HCT116 (cell line): ENCODE results near the gene LRP1B. TPM values are rescaled to one million over a fixed set of nuclear protein-coding genes. Genes with fewer than 3 reads are reported as not detected.

Source experiments
- ATAC-seq: fragments of 200-7000 bp; cut with Tn5 transposase; 2 replicates; pipeline ENCODE4 v1.9.1; 2020; ENCODE audit warnings: mild to moderate bottlenecking, moderate library complexity
- BruUV-seq: library from RNA; stranded (reverse); fragments of 400-500 nt; replicated peaks from 2 replicates; lab custom pipeline; 2021; lab: Mats Ljungman, UMichigan
- CTCF ChIA-PET: fragments of 300-600 bp; sonication (Branson Sonifier 250); formaldehyde crosslinking; loops from one replicate; lab custom pipeline; 2021; ENCODE audit warnings: antibody characterized with exemption; lab: Charles Lee
- POLR2A ChIA-PET: fragments of 300-600, 350-600 bp; sonication (Branson Sonifier 250); formaldehyde crosslinking; loops from one replicate; lab custom pipeline; 2021; ENCODE audit warnings: antibody characterized with exemption; lab: Charles Lee
- RAD21 ChIA-PET, 2 experiments: fragments of 300-600 bp; sonication (Branson Sonifier 250); formaldehyde crosslinking; loops; one replicate each; lab custom pipeline; 2023; ENCODE audit warnings: low total read pairs in 2 of 2; ENCODE audit not compliant: uncharacterized antibody in 2 of 2, unreplicated experiment in 2 of 2, low non-redundant PET in 1 of 2; lab: Charles Lee
- DNase-seq: peaks from one replicate; pipeline ENCODE4 v3.0.0-alpha.2; 2010; ENCODE audit warnings: low read depth, low spot score
- H2AFZ ChIP-seq: fragments of 200-600 bp; shearing (Covaris generic), sonication (generic); 2 replicates; pipeline ENCODE4 v1.6.1; 2017; ENCODE audit warnings: low read depth, mixed run types, mixed read lengths, antibody characterized with exemption, low read length; ENCODE audit not compliant: poor library complexity, severe bottlenecking
- H3K27ac ChIP-seq: 2 replicates; pipeline ENCODE4 v1.5.1; 2012; ENCODE audit warnings: low read depth, low read length
- H3K27me3 ChIP-seq: fragments of 200-600 bp; sonication (generic); 2 replicates; pipeline ENCODE4 v1.6.1; 2016; ENCODE audit warnings: mixed run types, low read length, mixed read lengths; ENCODE audit not compliant: insufficient read depth
- H3K36me3 ChIP-seq, 2 experiments: fragments of 200-500 bp in 1 of 2; fragments of 200-600 bp in 1 of 2; sonication (Bioruptor generic) in 1 of 2; sonication (generic) in 1 of 2; 2 replicates each; pipeline versions ENCODE4 v1.5.1 to v1.6.1; 2014 to 2016; ENCODE audit warnings: low read length in 2 of 2, inconsistent platforms in 1 of 2, mixed read lengths in 1 of 2, mixed run types in 1 of 2; ENCODE audit not compliant: insufficient read depth in 2 of 2, control insufficient read depth in 1 of 2
- H3K4me1 ChIP-seq, 2 experiments: fragments of 200-600 bp in 1 of 2; sonication (generic) in 1 of 2; 2 replicates each; pipeline versions ENCODE4 v1.5.1 to v1.6.1; 2012 to 2017; ENCODE audit warnings: low read length in 2 of 2, inconsistent platforms in 1 of 2, mild to moderate bottlenecking in 1 of 2, mixed read lengths in 1 of 2, mixed run types in 1 of 2, moderate library complexity in 1 of 2; ENCODE audit not compliant: insufficient read depth in 2 of 2, control insufficient read depth in 1 of 2
- H3K4me2 ChIP-seq: fragments of 200-600 bp; sonication (generic); 2 replicates; pipeline ENCODE4 v1.6.1; 2017; ENCODE audit warnings: mixed run types, low read length, mixed read lengths
- H3K4me3 ChIP-seq, 2 experiments: fragments of 200-600 bp in 1 of 2; sonication (generic) in 1 of 2; replicated peaks in 1 of 2; 2 replicates each; pipeline ENCODE4 v1.5.1; 2011 to 2016; ENCODE audit warnings: low read length in 2 of 2, control low read depth in 1 of 2, low read depth in 1 of 2, mild to moderate bottlenecking in 1 of 2, mixed read lengths in 1 of 2, mixed run types in 1 of 2
- H3K79me2 ChIP-seq: fragments of 200-600 bp; sonication (generic); 2 replicates; pipeline ENCODE4 v1.6.1; 2017; ENCODE audit warnings: mild to moderate bottlenecking, mixed run types, low read length, moderate library complexity, mixed read lengths; ENCODE audit not compliant: insufficient read depth
- H3K9ac ChIP-seq: fragments of 200-600 bp; sonication (generic); 2 replicates; pipeline ENCODE4 v1.6.1; 2016; ENCODE audit warnings: low read length, mixed read lengths
- H3K9me2 ChIP-seq: fragments of 200-600 bp; sonication (generic), shearing (Covaris generic); 2 replicates; pipeline ENCODE4 v1.6.1; 2017; ENCODE audit warnings: mixed run types, mild to moderate bottlenecking, moderate library complexity; ENCODE audit not compliant: insufficient read depth
- H3K9me3 ChIP-seq, 2 experiments: fragments of 200-500 bp in 1 of 2; fragments of 200-600 bp in 1 of 2; sonication (Bioruptor generic) in 1 of 2; sonication (generic) in 1 of 2; 2 replicates each; pipeline ENCODE4 v1.6.1; 2014 to 2017; ENCODE audit warnings: low read length in 2 of 2, mixed read lengths in 2 of 2, inconsistent platforms in 1 of 2, low read depth in 1 of 2, mild to moderate bottlenecking in 1 of 2, mixed run types in 1 of 2, moderate library complexity in 1 of 2; ENCODE audit not compliant: control insufficient read depth in 1 of 2, insufficient read depth in 1 of 2
- H4K20me1 ChIP-seq: fragments of 200-600 bp; sonication (generic), shearing (Covaris generic); 2 replicates; pipeline ENCODE4 v1.6.1; 2017; ENCODE audit warnings: mixed run types, mild to moderate bottlenecking, moderate library complexity; ENCODE audit not compliant: insufficient read depth
- MAX ChIP-seq: IDR thresholded peaks from 2 replicates; pipeline ENCODE4 v1.6.1; 2012
- SRF ChIP-seq: IDR thresholded peaks from 2 replicates; pipeline ENCODE4 v1.6.1; 2012; ENCODE audit warnings: low read depth
- TCF7L2 ChIP-seq: IDR thresholded peaks from 2 replicates; pipeline ENCODE4 v1.7.0; 2011; ENCODE audit warnings: borderline replicate concordance, inconsistent platforms; ENCODE audit not compliant: insufficient read depth, insufficient read length; ENCODE audit errors: extremely low read depth
- ZFX ChIP-seq: fragments of 450-650 bp; IDR thresholded peaks from 2 replicates; pipeline ENCODE4 v1.6.1; 2017
- intact Hi-C: fragments of 100-400 bp; cut with micrococcal nuclease; formaldehyde crosslinking; loops from 2 replicates; pipeline ENCODE4 v1.10.0; 2022
- total RNA-seq: library from RNA; stranded (reverse); gene quantifications from one replicate; pipeline ENCODE4 v1.2.1, GENCODE V29; 2021; ENCODE audit not compliant: unreplicated experiment

The LRP1B gene
- total RNA-seq, 1 experiment from 2014 or later, result 0.34 TPM

- Histone ChIP-seq H3K4me2 (no peak overlapping the region), H3K9ac (no peak overlapping the region), H2AFZ (no peak overlapping the region), H3K4me1 (no peaks in the 10 kb centered on the region; a peak in 1 of 4 replicates), H3K27me3 (no peaks in the 10 kb centered on the region), H3K9me3 (no peaks in the 10 kb centered on the region), H3K9me2 (0 out of 2 replicates have a peak, but pooled peaks cover 5% of the 10 kb centered on the region), H3K79me2 (no peaks in the 10 kb centered on the region), H3K27ac (peak overlapping the region; percentile 25; the same call in 1 of the 2 replicates), H3K4me3 (no peak overlapping the region), H3K36me3 (no peaks in the 10 kb centered on the region), H4K20me1 (no peaks in the 10 kb centered on the region)
- TF ChIP-seq TCF7L2, result peak; percentile 56
- TF ChIP-seq ZFX, result no peak
- no peak for TF ChIP-seq MAX
- ChIA-PET POLR2A (interaction anchor here (1.4 kb wide), 1 partner anchor 9 kb away, joined by 3 read pairs; no protein-coding TSS in a partner anchor), RAD21 (no interaction called here), CTCF (interaction anchor here (0.9 to 2.4 kb wide), 2 partner anchors 9 to 11 kb away, joined by 3 to 10 read pairs; no protein-coding TSS in a partner anchor)
- ATAC-seq (no peak), DNase-seq (no peak)
- intact Hi-C loops, result no loop called here
- no TSS peak for BruUV-seq
Measured at GRCh38 chr2:142104134-142104758, 26.6 kb downstream of the LRP1B start.

- Histone ChIP-seq H3K4me1 (no peaks in the 10 kb centered on the region; a peak in 1 of 4 replicates), H3K4me3 (no peak overlapping the region), H3K27ac (peak overlapping the region; percentile 16; the same call in 1 of the 2 replicates), H3K4me2 (no peak overlapping the region), H3K79me2 (no peaks in the 10 kb centered on the region), H3K9me3 (no peaks in the 10 kb centered on the region), H3K9me2 (peaks cover 5% of the 10 kb centered on the region; the same call in 1 of the 2 replicates), H4K20me1 (no peaks in the 10 kb centered on the region), H2AFZ (no peak overlapping the region), H3K9ac (no peak overlapping the region), H3K27me3 (no peaks in the 10 kb centered on the region), H3K36me3 (no peaks in the 10 kb centered on the region)
- DNase-seq (no peak), ATAC-seq (no peak)
- ChIA-PET RAD21 (no interaction called here), POLR2A (no interaction called here), CTCF (no interaction called here)
- intact Hi-C loops, result no loop called here
- TF ChIP-seq SRF, result no peak
- TF ChIP-seq TCF7L2, result peak; percentile 3
- BruUV-seq, result no TSS peak
Measured at GRCh38 chr2:142100970-142101369, 29.8 kb downstream of the LRP1B start.
